Liver (tissue), 9 donors: ENCODE data around the gene CLPTM1L. TPM values are rescaled to one million over a fixed set of nuclear protein-coding genes. Genes with fewer than 3 reads are reported as not detected.

Experiments
- DNase-seq: peaks from one replicate; pipeline ENCODE4 v3.0.0-alpha.2; 2017; ENCODE audit warnings: low spot score
- H3K27ac ChIP-seq, 2 donors: one replicate each; pipeline ENCODE4 v1.7.0; 2013; ENCODE audit warnings: inconsistent platforms in 2 of 2, low read length in 2 of 2, control low read depth in 1 of 2, low read depth in 1 of 2, mild to moderate bottlenecking in 1 of 2
- H3K27me3 ChIP-seq, 4 donors: one replicate each; pipeline versions ENCODE4 v1.6.1 to v1.7.0; 2013; ENCODE audit warnings: low read length in 3 of 4, inconsistent platforms in 1 of 4, mild to moderate bottlenecking in 1 of 4, moderate library complexity in 1 of 4; ENCODE audit not compliant: control insufficient read depth in 4 of 4, insufficient read depth in 4 of 4
- H3K36me3 ChIP-seq, 4 donors: one replicate each; pipeline versions ENCODE4 v1.6.1 to v1.7.0; 2013; ENCODE audit warnings: low read length in 3 of 4, mild to moderate bottlenecking in 3 of 4, low read depth in 1 of 4, moderate library complexity in 1 of 4; ENCODE audit not compliant: control insufficient read depth in 4 of 4, insufficient read depth in 3 of 4
- H3K4me1 ChIP-seq, 4 donors: one replicate each; pipeline versions ENCODE4 v1.6.1 to v1.7.0; 2013; ENCODE audit warnings: low read length in 3 of 4, mild to moderate bottlenecking in 3 of 4, moderate library complexity in 1 of 4; ENCODE audit not compliant: control insufficient read depth in 4 of 4, insufficient read depth in 4 of 4
- H3K4me3 ChIP-seq, 3 donors: one replicate each; pipeline versions ENCODE4 v1.6.1 to v1.7.0; 2013; ENCODE audit warnings: low read length in 3 of 3, control low read depth in 1 of 3, low read depth in 1 of 3, mild to moderate bottlenecking in 1 of 3
- H3K9ac ChIP-seq, 2 donors: one replicate each; pipeline ENCODE4 v1.7.0; 2013; ENCODE audit warnings: low read length in 2 of 2, mild to moderate bottlenecking in 2 of 2, moderate library complexity in 2 of 2, control low read depth in 1 of 2, low read depth in 1 of 2
- H3K9me3 ChIP-seq, 4 donors: one replicate each; pipeline versions ENCODE4 v1.6.1 to v1.7.0; 2013; ENCODE audit warnings: low read length in 3 of 4; ENCODE audit not compliant: control insufficient read depth in 4 of 4
- CTCF ChIP-seq: fragments of 150-350 bp; IDR thresholded peaks from 2 replicates; pipeline ENCODE4 v1.5.1; 2017; ENCODE audit warnings: improper control_type of control experiment, low read depth, low read length; ENCODE audit not compliant: missing input control
- FOXA1 ChIP-seq: IDR thresholded peaks from 2 replicates; pipeline ENCODE4 v1.6.1; 2016; ENCODE audit warnings: antibody characterized with exemption
- FOXA2 ChIP-seq: IDR thresholded peaks from 2 replicates; pipeline ENCODE4 v1.6.1; 2016; ENCODE audit warnings: antibody characterized with exemption
- GABPA ChIP-seq, 2 donors: IDR thresholded peaks in 1 of 2; conservative IDR thresholded peaks in 1 of 2; 2 replicates each; pipeline ENCODE4 v1.6.1; 2016; ENCODE audit warnings: antibody characterized with exemption in 2 of 2, mild to moderate bottlenecking in 1 of 2, moderate library complexity in 1 of 2
- HNF4A ChIP-seq, 2 donors: conservative IDR thresholded peaks; 2 replicates each; pipeline ENCODE4 v1.6.1; 2016; ENCODE audit warnings: antibody characterized with exemption in 2 of 2, mild to moderate bottlenecking in 2 of 2
- HNF4G ChIP-seq: IDR thresholded peaks from 2 replicates; pipeline ENCODE4 v1.6.1; 2016; ENCODE audit warnings: antibody characterized with exemption
- JUND ChIP-seq, 2 donors: IDR thresholded peaks; 2 replicates each; pipeline ENCODE4 v1.6.1; 2016; ENCODE audit warnings: antibody characterized with exemption in 2 of 2
- MAX ChIP-seq: IDR thresholded peaks from 2 replicates; pipeline ENCODE4 v1.6.1; 2016; ENCODE audit warnings: antibody characterized with exemption
- NR2F2 ChIP-seq: IDR thresholded peaks from 2 replicates; pipeline ENCODE4 v1.6.1; 2016; ENCODE audit warnings: antibody characterized with exemption
- RAD21 ChIP-seq, 2 donors: IDR thresholded peaks; 2 replicates each; pipeline ENCODE4 v1.6.1; 2016; ENCODE audit warnings: antibody characterized with exemption in 2 of 2, mild to moderate bottlenecking in 2 of 2
- RXRA ChIP-seq, 2 donors: IDR thresholded peaks; 2 replicates each; pipeline ENCODE4 v1.6.1; 2017 to 2018; ENCODE audit warnings: antibody characterized with exemption in 2 of 2, mild to moderate bottlenecking in 1 of 2
- SP1 ChIP-seq: IDR thresholded peaks from 2 replicates; pipeline ENCODE4 v1.6.1; 2018; ENCODE audit warnings: antibody characterized with exemption, mild to moderate bottlenecking
- TAF1 ChIP-seq: conservative IDR thresholded peaks from 2 replicates; pipeline ENCODE4 v1.6.1; 2016; ENCODE audit warnings: antibody characterized with exemption, mild to moderate bottlenecking
- YY1 ChIP-seq: IDR thresholded peaks from 2 replicates; pipeline ENCODE4 v1.6.1; 2016; ENCODE audit warnings: antibody characterized with exemption, mild to moderate bottlenecking
- ZBTB33 ChIP-seq: IDR thresholded peaks from 2 replicates; pipeline ENCODE4 v1.6.1; 2016; ENCODE audit warnings: antibody characterized with exemption
- WGBS: extraction: QIAGEN DNeasy Blood & Tissue Kit; methylation state at CpG from one replicate; pipeline ENCODE4 v1.1.7; 2013; 5-methylcytosine and 5-hydroxymethylcytosine counted together
- polyA plus RNA-seq, 2 donors: library from polyadenylated mRNA; stranded (reverse) in 1 of 2; unstranded in 1 of 2; fragments of 200-250 nt in 1 of 2; fragments of >200 nt in 1 of 2; fragmentation: Nextera tagmentation in 1 of 2; extraction: Ambion mirVana in 1 of 2; gene quantifications; one replicate each; pipeline versions ENCODE4 v1.2.1 to v1.2.3, GENCODE V29; 2013 to 2015
- total RNA-seq, 2 donors: library from RNA; depleted of rRNA; stranded (reverse); fragments of >200 nt; gene quantifications; one replicate each; pipeline ENCODE4 v1.2.3, GENCODE V29; 2014
- TF ChIP-seq, protein P1 (sequence below): IDR thresholded peaks from 2 replicates; pipeline ENCODE4 v1.6.1; 2016; ENCODE audit warnings: antibody characterized with exemption, mild to moderate bottlenecking
- donor health status: healthy.
- donor health status: healthy.
- donor health status: healthy.
- donor health status: healthy.
- donor health status: healthy.

CLPTM1L gene
- total and polyA plus RNA-seq, 4 donors, result 69.2 to 255 (median 146) TPM

GRCh38 chr5:1387059-1387755 lies 42.3 kb upstream of the CLPTM1L start:
- no peaks in the 10 kb centered on the region for H3K9me3 ChIP-seq
- no peaks in the 10 kb centered on the region for H3K27me3 ChIP-seq
- no peak overlapping the region for H3K9ac ChIP-seq
- TF ChIP-seq, protein P1, sequence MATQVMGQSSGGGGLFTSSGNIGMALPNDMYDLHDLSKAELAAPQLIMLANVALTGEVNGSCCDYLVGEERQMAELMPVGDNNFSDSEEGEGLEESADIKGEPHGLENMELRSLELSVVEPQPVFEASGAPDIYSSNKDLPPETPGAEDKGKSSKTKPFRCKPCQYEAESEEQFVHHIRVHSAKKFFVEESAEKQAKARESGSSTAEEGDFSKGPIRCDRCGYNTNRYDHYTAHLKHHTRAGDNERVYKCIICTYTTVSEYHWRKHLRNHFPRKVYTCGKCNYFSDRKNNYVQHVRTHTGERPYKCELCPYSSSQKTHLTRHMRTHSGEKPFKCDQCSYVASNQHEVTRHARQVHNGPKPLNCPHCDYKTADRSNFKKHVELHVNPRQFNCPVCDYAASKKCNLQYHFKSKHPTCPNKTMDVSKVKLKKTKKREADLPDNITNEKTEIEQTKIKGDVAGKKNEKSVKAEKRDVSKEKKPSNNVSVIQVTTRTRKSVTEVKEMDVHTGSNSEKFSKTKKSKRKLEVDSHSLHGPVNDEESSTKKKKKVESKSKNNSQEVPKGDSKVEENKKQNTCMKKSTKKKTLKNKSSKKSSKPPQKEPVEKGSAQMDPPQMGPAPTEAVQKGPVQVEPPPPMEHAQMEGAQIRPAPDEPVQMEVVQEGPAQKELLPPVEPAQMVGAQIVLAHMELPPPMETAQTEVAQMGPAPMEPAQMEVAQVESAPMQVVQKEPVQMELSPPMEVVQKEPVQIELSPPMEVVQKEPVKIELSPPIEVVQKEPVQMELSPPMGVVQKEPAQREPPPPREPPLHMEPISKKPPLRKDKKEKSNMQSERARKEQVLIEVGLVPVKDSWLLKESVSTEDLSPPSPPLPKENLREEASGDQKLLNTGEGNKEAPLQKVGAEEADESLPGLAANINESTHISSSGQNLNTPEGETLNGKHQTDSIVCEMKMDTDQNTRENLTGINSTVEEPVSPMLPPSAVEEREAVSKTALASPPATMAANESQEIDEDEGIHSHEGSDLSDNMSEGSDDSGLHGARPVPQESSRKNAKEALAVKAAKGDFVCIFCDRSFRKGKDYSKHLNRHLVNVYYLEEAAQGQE, result no peak
- no peak for TF ChIP-seq RXRA (IDR thresholded peaks at IDR 0.05)
- no peak for TF ChIP-seq CTCF
- no peak for TF ChIP-seq FOXA2
- no peak for TF ChIP-seq HNF4G
- no peak overlapping the region for H3K4me3 ChIP-seq
- 68% methylated on average over 11 of the region's 11 CpGs for WGBS
- no peak for DNase-seq
- peaks cover 1 to 13% (median 7%) of the 10 kb centered on the region in 4 donors for H3K4me1 ChIP-seq
- H3K27ac ChIP-seq, result no peak overlapping the region
- H3K36me3 ChIP-seq, result no peaks in the 10 kb centered on the region

- peak overlapping the region in 1 of 2 donors; percentile 36 for H3K9ac ChIP-seq
- H3K27ac ChIP-seq, result peak overlapping the region; percentile 22 to 59
- whole genome bisulfite sequencing, result 1% methylated on average over 36 of the region's 36 CpGs
- H3K9me3 ChIP-seq, result no peaks in the 10 kb centered on the region
- no peaks in the 10 kb centered on the region for H3K27me3 ChIP-seq
- H3K36me3 ChIP-seq, result no peaks in the 10 kb centered on the region
- TF ChIP-seq FOXA1 (no peak), TAF1 (no peak), RAD21 (IDR thresholded peaks at IDR 0.05) (no peak), YY1 (no peak), ZBTB33 (no peak), SP1 (no peak), HNF4A (conservative IDR thresholded peaks at IDR 0.05) (no peak), RXRA (IDR thresholded peaks at IDR 0.05) (no peak), NR2F2 (no peak), JUND (IDR thresholded peaks at IDR 0.05) (no peak), MAX (no peak), GABPA (IDR thresholded peaks at IDR 0.05 in 1 of 2, conservative IDR thresholded peaks at IDR 0.05 in 1 of 2) (no peak)
- H3K4me1 ChIP-seq, result peaks cover 1 to 13% (median 7%) of the 10 kb centered on the region in 4 donors
- H3K4me3 ChIP-seq, result peak overlapping the region in 2 of 3 donors; percentile 61 to 66
- DNase-seq, result no peak
Measured at GRCh38 chr5:1386274-1386717, 41.4 kb upstream of the CLPTM1L start.
